Measurements from ENCODE around the gene PYURF. TPM values are rescaled to one million over a fixed set of nuclear protein-coding genes. Genes with fewer than 3 reads are reported as not detected.

Gene PYURF
- total RNA-seq, 1 donor: 91.1 TPM

- no peak overlapping the region for H3K4me3 ChIP-seq (ENCODE audit: low read depth, low read length)
- no peak for TF ChIP-seq CTCF (IDR thresholded peaks at IDR 0.05; ENCODE audit: insufficient read depth, low read depth, low read length)
- peak; percentile 24 for DNase-seq (ENCODE audit: low read depth)
These were observed 2.7 kb upstream of the PYURF start for GRCh38 chr4:88526221-88526815.

- DNase-seq (ENCODE audit: low read depth): peak; percentile 37
- no peak for TF ChIP-seq CTCF (IDR thresholded peaks at IDR 0.05; ENCODE audit: insufficient read depth, low read depth, low read length)
- H3K4me3 ChIP-seq (ENCODE audit: low read depth, low read length): peak overlapping the region; percentile 90
These were observed 595 bp upstream of the PYURF start for GRCh38 chr4:88524171-88524570.

GRCh38 chr4:88522702-88523324 lies 763 bp downstream of the PYURF start:
- peak overlapping the region; percentile 90 for H3K4me3 ChIP-seq (ENCODE audit: low read depth, low read length)
- peak; percentile 61 for DNase-seq (ENCODE audit: low read depth)

GRCh38 chr4:88518911-88519310 lies 4.7 kb downstream of the PYURF start:
- no peak for DNase-seq (ENCODE audit: low read depth)
- no peak for TF ChIP-seq CTCF (IDR thresholded peaks at IDR 0.05; ENCODE audit: insufficient read depth, low read depth, low read length)
- H3K4me3 ChIP-seq (ENCODE audit: low read depth, low read length): no peak overlapping the region

More at GRCh38 chr4:88522702-88523324, 763 bp downstream of the PYURF start:
- TF ChIP-seq CTCF (IDR thresholded peaks at IDR 0.05; ENCODE audit: insufficient read depth, low read depth, low read length): no peak

- DNase-seq (ENCODE audit: low read depth): no peak
- no peak overlapping the region for H3K4me3 ChIP-seq (ENCODE audit: low read depth, low read length)
- no peak for TF ChIP-seq CTCF (IDR thresholded peaks at IDR 0.05; ENCODE audit: insufficient read depth, low read depth, low read length)
These were observed 5.8 kb downstream of the PYURF start for GRCh38 chr4:88517825-88518224.

GRCh38 chr4:88516746-88517145 lies 6.8 kb downstream of the PYURF start:
- no peak for TF ChIP-seq CTCF (IDR thresholded peaks at IDR 0.05; ENCODE audit: insufficient read depth, low read depth, low read length)
- no peak for DNase-seq (ENCODE audit: low read depth)
- no peak overlapping the region for H3K4me3 ChIP-seq (ENCODE audit: low read depth, low read length)
